HepG2 (cell line): ENCODE measurements around the gene CCDC150. TPM values are rescaled to one million over a fixed set of nuclear protein-coding genes. Genes with fewer than 3 reads are reported as not detected.

ENCODE experiments used
- ARHGAP35 ChIP-seq: sonication (generic); formaldehyde crosslinking; IDR thresholded peaks from 2 replicates; pipeline ENCODE4 v1.9.0; 2022; ENCODE audit warnings: mild to moderate bottlenecking, inconsistent platforms, moderate library complexity, missing genetic modification reagents, borderline replicate concordance
- HOXA9 ChIP-seq: sonication (generic); formaldehyde crosslinking; IDR thresholded peaks from 2 replicates; pipeline ENCODE4 v1.8.1; 2022; ENCODE audit warnings: missing genetic modification reagents, mild to moderate bottlenecking, moderate library complexity, borderline replicate concordance
- NFYB ChIP-seq: sonication (generic); formaldehyde crosslinking; IDR thresholded peaks from 2 replicates; pipeline ENCODE4 v1.4.0; 2020; ENCODE audit warnings: missing genetic modification reagents
- SOX13 ChIP-seq, 3 experiments: fragments of 450-650 bp in 1 of 3; sonication (generic) in 1 of 3; formaldehyde crosslinking in 1 of 3; IDR thresholded peaks in 2 of 3; conservative IDR thresholded peaks in 1 of 3; 2 replicates each; pipeline versions ENCODE4 v1.5.0 to v1.6.1; 2016 to 2020; ENCODE audit warnings: antibody characterized with exemption in 1 of 3, mild to moderate bottlenecking in 1 of 3, missing compliant biosample characterization in 1 of 3, missing genetic modification reagents in 1 of 3, moderate library complexity in 1 of 3
- ZBTB3 ChIP-seq: sonication (generic); formaldehyde crosslinking; IDR thresholded peaks from 2 replicates; pipeline ENCODE4 v1.4.0; 2020; ENCODE audit warnings: low read depth, mild to moderate bottlenecking, moderate library complexity, missing genetic modification reagents, borderline replicate concordance
- ZNF34 ChIP-seq: sonication (generic); formaldehyde crosslinking; IDR thresholded peaks from 2 replicates; pipeline ENCODE4 v1.4.0; 2020; ENCODE audit warnings: mild to moderate bottlenecking, missing genetic modification reagents, borderline replicate concordance
- ZNF543 ChIP-seq: sonication (generic); formaldehyde crosslinking; IDR thresholded peaks from 2 replicates; pipeline ENCODE4 v1.4.0; 2020; ENCODE audit warnings: mild to moderate bottlenecking, missing genetic modification reagents
- ZNF883 ChIP-seq: sonication (generic); formaldehyde crosslinking; IDR thresholded peaks from 2 replicates; pipeline ENCODE4 v1.5.1; 2020; ENCODE audit warnings: mild to moderate bottlenecking, missing genetic modification reagents; ENCODE audit errors: not compliant biosample characterization
- polyA plus RNA-seq, 8 experiments: library from polyadenylated mRNA; depleted of rRNA in 3 of 8; stranded (reverse) in 7 of 8; unstranded in 1 of 8; fragments of >200 nt; fragmentation: Illumina TruSeq in 4 of 8; extraction: Trizol in 4 of 8; gene quantifications; 2 replicates each; pipeline versions ENCODE4 v1.2.1 to v1.2.3, GENCODE V29; 2011 to 2016; ENCODE audit warnings: low read depth in 4 of 8, missing spikeins in 1 of 8, mixed read lengths in 1 of 8; ENCODE audit not compliant: insufficient read depth in 1 of 8
- total RNA-seq, 5 experiments: library from RNA; depleted of rRNA; stranded (reverse); fragments of >200 nt; fragmentation: Illumina TruSeq; extraction: Trizol; gene quantifications; 2 replicates each; pipeline ENCODE4 v1.2.3, GENCODE V29; 2016; ENCODE audit warnings: low read depth in 1 of 5
- TF ChIP-seq, protein P1 (sequence below): sonication (generic); formaldehyde crosslinking; IDR thresholded peaks from 2 replicates; pipeline ENCODE4 v1.4.0; 2020; ENCODE audit warnings: missing genetic modification reagents, borderline replicate concordance
- TF ChIP-seq, protein P2 (sequence below): sonication (generic); formaldehyde crosslinking; conservative IDR thresholded peaks from 2 replicates; pipeline ENCODE4 v1.5.0; 2020; ENCODE audit warnings: missing genetic modification reagents
- TF ChIP-seq, protein P3 (sequence below): sonication (generic); formaldehyde crosslinking; IDR thresholded peaks from 2 replicates; pipeline ENCODE4 v1.5.0; 2020; ENCODE audit warnings: mild to moderate bottlenecking, missing genetic modification reagents
- TF ChIP-seq, protein P4 (sequence below), 2 experiments: sonication (generic) in 1 of 2; formaldehyde crosslinking in 1 of 2; IDR thresholded peaks; 2 replicates each; pipeline versions ENCODE4 v1.4.0 to v1.6.1; 2018 to 2020; ENCODE audit warnings: missing genetic modification reagents in 2 of 2, borderline replicate concordance in 1 of 2, low read depth in 1 of 2, mild to moderate bottlenecking in 1 of 2, missing biosample characterization in 1 of 2
- TF ChIP-seq, protein P5 (sequence below): sonication (generic); formaldehyde crosslinking; IDR thresholded peaks from 2 replicates; pipeline ENCODE4 v1.9.0; 2022; ENCODE audit warnings: low read depth, missing genetic modification reagents

The CCDC150 gene
- total and polyA plus RNA-seq, 2 of the 13 experiments (the other 11 are each of a cell fraction or from before 2014, with no cell fraction given): 14.9 to 32.6 TPM

DNA sequence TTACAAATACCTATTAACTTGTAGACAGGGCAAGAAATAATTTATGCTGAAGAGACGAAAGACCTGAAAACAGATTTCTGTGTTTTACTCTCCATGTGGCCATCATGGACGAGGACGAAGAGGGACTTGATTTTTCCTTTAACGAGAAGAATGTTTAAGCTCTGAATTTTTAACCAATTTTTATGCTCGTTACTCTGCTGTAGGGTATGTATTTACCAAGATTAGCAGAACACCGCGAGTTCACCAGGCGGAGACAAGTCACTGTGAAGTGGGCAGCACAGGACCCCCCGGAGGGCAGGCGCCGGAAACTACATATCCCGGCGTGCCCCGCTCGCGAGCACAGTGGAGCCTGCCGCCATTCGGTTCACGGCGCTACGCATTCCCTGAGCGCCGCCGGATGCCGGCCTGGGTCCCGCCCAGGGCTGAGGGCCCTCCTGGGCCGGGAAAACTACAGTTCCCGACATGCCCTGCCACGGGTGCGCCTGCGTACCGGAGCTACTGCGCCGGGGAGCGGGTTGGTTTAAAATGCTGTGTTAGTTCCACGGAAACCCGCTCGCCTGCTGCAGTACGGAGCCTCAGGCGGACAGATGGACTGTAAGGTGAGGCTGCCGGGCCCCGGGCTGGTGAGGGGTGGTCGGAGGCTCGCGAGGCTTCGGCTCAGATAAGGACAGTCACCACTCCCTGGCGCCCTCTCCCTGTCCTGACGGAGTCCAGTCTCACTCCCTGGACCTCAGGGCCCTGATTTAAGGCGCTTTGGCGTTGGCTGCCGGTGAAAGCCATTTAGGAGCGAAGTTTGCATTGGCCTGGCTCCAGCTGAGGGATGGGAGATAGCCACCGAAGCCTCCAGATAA, at the start of gene CCDC150 (continued):
- TF ChIP-seq, protein P1, sequence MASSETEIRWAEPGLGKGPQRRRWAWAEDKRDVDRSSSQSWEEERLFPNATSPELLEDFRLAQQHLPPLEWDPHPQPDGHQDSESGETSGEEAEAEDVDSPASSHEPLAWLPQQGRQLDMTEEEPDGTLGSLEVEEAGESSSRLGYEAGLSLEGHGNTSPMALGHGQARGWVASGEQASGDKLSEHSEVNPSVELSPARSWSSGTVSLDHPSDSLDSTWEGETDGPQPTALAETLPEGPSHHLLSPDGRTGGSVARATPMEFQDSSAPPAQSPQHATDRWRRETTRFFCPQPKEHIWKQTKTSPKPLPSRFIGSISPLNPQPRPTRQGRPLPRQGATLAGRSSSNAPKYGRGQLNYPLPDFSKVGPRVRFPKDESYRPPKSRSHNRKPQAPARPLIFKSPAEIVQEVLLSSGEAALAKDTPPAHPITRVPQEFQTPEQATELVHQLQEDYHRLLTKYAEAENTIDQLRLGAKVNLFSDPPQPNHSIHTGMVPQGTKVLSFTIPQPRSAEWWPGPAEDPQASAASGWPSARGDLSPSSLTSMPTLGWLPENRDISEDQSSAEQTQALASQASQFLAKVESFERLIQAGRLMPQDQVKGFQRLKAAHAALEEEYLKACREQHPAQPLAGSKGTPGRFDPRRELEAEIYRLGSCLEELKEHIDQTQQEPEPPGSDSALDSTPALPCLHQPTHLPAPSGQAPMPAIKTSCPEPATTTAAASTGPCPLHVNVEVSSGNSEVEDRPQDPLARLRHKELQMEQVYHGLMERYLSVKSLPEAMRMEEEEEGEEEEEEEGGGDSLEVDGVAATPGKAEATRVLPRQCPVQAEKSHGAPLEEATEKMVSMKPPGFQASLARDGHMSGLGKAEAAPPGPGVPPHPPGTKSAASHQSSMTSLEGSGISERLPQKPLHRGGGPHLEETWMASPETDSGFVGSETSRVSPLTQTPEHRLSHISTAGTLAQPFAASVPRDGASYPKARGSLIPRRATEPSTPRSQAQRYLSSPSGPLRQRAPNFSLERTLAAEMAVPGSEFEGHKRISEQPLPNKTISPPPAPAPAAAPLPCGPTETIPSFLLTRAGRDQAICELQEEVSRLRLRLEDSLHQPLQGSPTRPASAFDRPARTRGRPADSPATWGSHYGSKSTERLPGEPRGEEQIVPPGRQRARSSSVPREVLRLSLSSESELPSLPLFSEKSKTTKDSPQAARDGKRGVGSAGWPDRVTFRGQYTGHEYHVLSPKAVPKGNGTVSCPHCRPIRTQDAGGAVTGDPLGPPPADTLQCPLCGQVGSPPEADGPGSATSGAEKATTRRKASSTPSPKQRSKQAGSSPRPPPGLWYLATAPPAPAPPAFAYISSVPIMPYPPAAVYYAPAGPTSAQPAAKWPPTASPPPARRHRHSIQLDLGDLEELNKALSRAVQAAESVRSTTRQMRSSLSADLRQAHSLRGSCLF: no peak
- TF ChIP-seq, protein P2, sequence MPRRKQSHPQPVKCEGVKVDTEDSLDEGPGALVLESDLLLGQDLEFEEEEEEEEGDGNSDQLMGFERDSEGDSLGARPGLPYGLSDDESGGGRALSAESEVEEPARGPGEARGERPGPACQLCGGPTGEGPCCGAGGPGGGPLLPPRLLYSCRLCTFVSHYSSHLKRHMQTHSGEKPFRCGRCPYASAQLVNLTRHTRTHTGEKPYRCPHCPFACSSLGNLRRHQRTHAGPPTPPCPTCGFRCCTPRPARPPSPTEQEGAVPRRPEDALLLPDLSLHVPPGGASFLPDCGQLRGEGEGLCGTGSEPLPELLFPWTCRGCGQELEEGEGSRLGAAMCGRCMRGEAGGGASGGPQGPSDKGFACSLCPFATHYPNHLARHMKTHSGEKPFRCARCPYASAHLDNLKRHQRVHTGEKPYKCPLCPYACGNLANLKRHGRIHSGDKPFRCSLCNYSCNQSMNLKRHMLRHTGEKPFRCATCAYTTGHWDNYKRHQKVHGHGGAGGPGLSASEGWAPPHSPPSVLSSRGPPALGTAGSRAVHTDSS (CRISPR knock-in tag): no peak
- TF ChIP-seq ZNF543 (CRISPR knock-in tag) (peak; percentile 84), SOX13 (IDR thresholded peaks at IDR 0.05) (no peak), SOX13 (CRISPR knock-in tag; conservative IDR thresholded peaks at IDR 0.05 in 1 of 2, IDR thresholded peaks at IDR 0.05 in 1 of 2) (peak in 1 of 2 experiments; percentile 33; a peak in 2 of 4 replicates), ZBTB3 (CRISPR knock-in tag) (no peak; the same call in 1 of the 2 replicates), NFYB (peak; percentile 70), ZNF34 (CRISPR knock-in tag) (peak; percentile 91; the same call in 1 of the 2 replicates), HOXA9 (CRISPR knock-in tag) (no peak), ZNF883 (CRISPR knock-in tag) (peak; percentile 58), ARHGAP35 (CRISPR knock-in tag) (peak; percentile 91)
- TF ChIP-seq, protein P3, sequence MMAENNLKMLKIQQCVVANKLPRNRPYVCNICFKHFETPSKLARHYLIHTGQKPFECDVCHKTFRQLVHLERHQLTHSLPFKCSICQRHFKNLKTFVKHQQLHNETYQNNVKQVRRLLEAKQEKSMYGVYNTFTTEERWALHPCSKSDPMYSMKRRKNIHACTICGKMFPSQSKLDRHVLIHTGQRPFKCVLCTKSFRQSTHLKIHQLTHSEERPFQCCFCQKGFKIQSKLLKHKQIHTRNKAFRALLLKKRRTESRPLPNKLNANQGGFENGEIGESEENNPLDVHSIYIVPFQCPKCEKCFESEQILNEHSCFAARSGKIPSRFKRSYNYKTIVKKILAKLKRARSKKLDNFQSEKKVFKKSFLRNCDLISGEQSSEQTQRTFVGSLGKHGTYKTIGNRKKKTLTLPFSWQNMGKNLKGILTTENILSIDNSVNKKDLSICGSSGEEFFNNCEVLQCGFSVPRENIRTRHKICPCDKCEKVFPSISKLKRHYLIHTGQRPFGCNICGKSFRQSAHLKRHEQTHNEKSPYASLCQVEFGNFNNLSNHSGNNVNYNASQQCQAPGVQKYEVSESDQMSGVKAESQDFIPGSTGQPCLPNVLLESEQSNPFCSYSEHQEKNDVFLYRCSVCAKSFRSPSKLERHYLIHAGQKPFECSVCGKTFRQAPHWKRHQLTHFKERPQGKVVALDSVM (CRISPR knock-in tag): peak; percentile 64
- TF ChIP-seq, protein P4, sequence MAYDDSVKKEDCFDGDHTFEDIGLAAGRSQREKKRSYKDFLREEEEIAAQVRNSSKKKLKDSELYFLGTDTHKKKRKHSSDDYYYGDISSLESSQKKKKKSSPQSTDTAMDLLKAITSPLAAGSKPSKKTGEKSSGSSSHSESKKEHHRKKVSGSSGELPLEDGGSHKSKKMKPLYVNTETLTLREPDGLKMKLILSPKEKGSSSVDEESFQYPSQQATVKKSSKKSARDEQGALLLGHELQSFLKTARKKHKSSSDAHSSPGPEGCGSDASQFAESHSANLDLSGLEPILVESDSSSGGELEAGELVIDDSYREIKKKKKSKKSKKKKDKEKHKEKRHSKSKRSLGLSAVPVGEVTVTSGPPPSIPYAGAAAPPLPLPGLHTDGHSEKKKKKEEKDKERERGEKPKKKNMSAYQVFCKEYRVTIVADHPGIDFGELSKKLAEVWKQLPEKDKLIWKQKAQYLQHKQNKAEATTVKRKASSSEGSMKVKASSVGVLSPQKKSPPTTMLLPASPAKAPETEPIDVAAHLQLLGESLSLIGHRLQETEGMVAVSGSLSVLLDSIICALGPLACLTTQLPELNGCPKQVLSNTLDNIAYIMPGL (CRISPR knock-in tag; IDR thresholded peaks at IDR 0.05; ENCODE audit: borderline replicate concordance in 1 of 2, low read depth in 1 of 2): peak; percentile 63 to 65; a peak in 2 of 4 replicates
- TF ChIP-seq, protein P5, sequence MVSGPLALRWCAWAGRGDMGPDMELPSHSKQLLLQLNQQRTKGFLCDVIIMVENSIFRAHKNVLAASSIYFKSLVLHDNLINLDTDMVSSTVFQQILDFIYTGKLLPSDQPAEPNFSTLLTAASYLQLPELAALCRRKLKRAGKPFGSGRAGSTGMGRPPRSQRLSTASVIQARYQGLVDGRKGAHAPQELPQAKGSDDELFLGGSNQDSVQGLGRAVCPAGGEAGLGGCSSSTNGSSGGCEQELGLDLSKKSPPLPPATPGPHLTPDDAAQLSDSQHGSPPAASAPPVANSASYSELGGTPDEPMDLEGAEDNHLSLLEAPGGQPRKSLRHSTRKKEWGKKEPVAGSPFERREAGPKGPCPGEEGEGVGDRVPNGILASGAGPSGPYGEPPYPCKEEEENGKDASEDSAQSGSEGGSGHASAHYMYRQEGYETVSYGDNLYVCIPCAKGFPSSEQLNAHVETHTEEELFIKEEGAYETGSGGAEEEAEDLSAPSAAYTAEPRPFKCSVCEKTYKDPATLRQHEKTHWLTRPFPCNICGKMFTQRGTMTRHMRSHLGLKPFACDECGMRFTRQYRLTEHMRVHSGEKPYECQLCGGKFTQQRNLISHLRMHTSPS (CRISPR knock-in tag): no peak; the same call in 1 of the 2 replicates
